GM18951 (cell line): ENCODE data around the gene CDCP1.

Experiments used
- POLR2A ChIP-seq: IDR thresholded peaks from 4 replicates; pipeline ENCODE4 v1.6.1; 2011; ENCODE audit warnings: mild to moderate bottlenecking; ENCODE audit not compliant: insufficient read length, insufficient read depth; ENCODE audit errors: extremely low read depth
- in situ Hi-C: fragments of 300-500 bp; cut with MboI; formaldehyde crosslinking; loops from one replicate; pipeline ENCODE4 v1.12.0; 2022; ENCODE audit warnings: low sequenced_read_pairs, mixed read lengths, inconsistent platforms; ENCODE audit not compliant: unreplicated experiment

Gene CDCP1

GRCh38 chr3:45181496-45181895, 35.3 kb upstream of the CDCP1 start:
- no peak for TF ChIP-seq POLR2A
- in situ Hi-C loops, result no loop called here

GRCh38 chr3:45180899-45181298, 34.7 kb upstream of the CDCP1 start:
- no peak for TF ChIP-seq POLR2A
- in situ Hi-C loops, result no loop called here

- in situ Hi-C loops, result no loop called here
- TF ChIP-seq POLR2A, result no peak
Observed at GRCh38 chr3:45180051-45180450, 33.9 kb upstream of the CDCP1 start.

- no peak for TF ChIP-seq POLR2A
- in situ Hi-C loops, result no loop called here
Observed at GRCh38 chr3:45179163-45179562, 33.0 kb upstream of the CDCP1 start.

GRCh38 chr3:45178183-45179023, 32.2 kb upstream of the CDCP1 start:
- TF ChIP-seq POLR2A, result no peak
- in situ Hi-C loops, result no loop called here

GRCh38 chr3:45176912-45177311, 30.7 kb upstream of the CDCP1 start:
- in situ Hi-C loops, result no loop called here
- no peak for TF ChIP-seq POLR2A

GRCh38 chr3:45174234-45174633, 28.1 kb upstream of the CDCP1 start:
- in situ Hi-C loops, result no loop called here
- no peak for TF ChIP-seq POLR2A

- in situ Hi-C loops, result no loop called here
- no peak for TF ChIP-seq POLR2A
Observed at GRCh38 chr3:45173776-45174175, 27.6 kb upstream of the CDCP1 start.

- no peak for TF ChIP-seq POLR2A
- in situ Hi-C loops, result no loop called here
Observed at GRCh38 chr3:45171283-45171682, 25.1 kb upstream of the CDCP1 start.

- in situ Hi-C loops, result no loop called here
- TF ChIP-seq POLR2A, result no peak
Observed at GRCh38 chr3:45170096-45170495, 23.9 kb upstream of the CDCP1 start.

GRCh38 chr3:45169125-45169904, 23.1 kb upstream of the CDCP1 start:
- in situ Hi-C loops, result no loop called here
- no peak for TF ChIP-seq POLR2A

- in situ Hi-C loops, result no loop called here
- TF ChIP-seq POLR2A, result no peak
Observed at GRCh38 chr3:45168451-45168850, 22.3 kb upstream of the CDCP1 start.

- in situ Hi-C loops, result no loop called here
Observed at GRCh38 chr3:45167011-45167911, 21.1 kb upstream of the CDCP1 start.

More at GRCh38 chr3:45167011-45167911, 21.1 kb upstream of the CDCP1 start:
- no peak for TF ChIP-seq POLR2A
